ACHN (cell line): ENCODE measurements around the gene MAGI2.

Source experiments
- DNase-seq: peaks from one replicate; pipeline ENCODE4 v3.0.0-alpha.2; 2015
- in situ Hi-C: cut with HindIII; loops from 2 replicates; pipeline ENCODE4 v1.10.0; 2017; ENCODE audit warnings: low sequenced_read_pairs, low pct_ligation_motif_present, low pct_unique_long_range_greater_than_20kb

Gene MAGI2

GRCh38 chr7:77967429-77967828 lies 1486.0 kb downstream of the MAGI2 start:
- in situ Hi-C loops = no loop called here
- DNase-seq = no peak
